IPS DF 4.7 (cell line): Measurements from ENCODE around the gene SLC38A2.
"Not testable (repeated sequence)": the region's sequence is repeated elsewhere in the genome, so short reads cannot be mapped to it uniquely, and the experiment has no call there.

ENCODE experiments used
- DNase-seq: peaks from one replicate; pipeline ENCODE4 v3.0.0-alpha.2; 2013; ENCODE audit warnings: low spot score; ENCODE audit errors: extremely low read depth

Gene SLC38A2

DNA sequence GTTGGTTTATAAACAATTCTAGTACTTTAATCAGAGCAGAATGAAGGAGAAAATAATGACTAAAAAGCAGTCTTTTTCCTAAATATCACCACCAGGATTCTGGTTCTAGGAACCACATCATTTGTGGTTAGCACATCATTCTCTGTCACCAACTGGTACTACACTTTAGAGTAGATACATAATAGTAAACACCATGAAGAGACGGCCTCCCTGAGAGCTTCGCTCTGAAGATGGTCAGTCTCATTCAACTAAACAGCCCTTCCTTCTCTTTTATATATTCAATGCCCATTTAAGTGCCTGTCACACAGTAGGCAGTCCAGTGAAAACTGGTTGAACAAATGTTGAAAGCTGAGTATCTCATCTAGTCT lies 10.9 kb downstream of the SLC38A2 start:
- no peak for DNase-seq

DNA sequence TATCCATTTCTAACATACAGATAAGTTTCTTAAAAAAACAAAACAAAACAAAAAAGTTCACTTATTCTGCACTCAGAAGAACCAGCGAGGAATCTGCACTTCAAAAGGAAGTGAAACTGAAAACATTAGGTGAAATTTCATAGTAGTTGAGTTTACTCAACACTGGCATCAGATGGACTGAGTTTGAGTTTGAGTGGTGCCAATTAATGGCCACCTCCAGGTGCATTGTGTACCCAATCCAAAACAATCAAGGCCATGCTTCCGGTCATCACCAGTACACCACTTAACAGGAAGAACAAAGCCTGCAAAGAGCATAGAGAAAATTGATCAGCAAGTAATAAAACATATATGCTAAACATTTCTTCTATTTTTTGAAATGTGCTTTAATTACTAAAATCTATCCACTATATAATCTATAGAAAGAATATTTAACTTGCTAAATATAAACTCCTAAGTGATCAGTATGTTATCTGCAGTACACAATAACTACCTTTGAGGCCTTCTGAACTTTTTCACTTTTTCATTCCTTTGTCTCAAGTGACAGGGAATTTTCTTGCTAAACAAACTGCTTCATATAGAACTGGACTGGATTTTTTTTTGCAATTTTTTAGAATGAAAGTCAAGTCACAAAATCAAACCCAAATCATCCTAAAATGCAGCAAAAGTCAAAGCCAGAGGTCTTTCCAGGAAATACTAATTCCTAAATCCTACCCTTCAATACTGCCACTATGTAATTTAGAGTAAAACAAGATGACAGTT lies 11.5 kb downstream of the SLC38A2 start:
- DNase-seq, result no peak

DNA sequence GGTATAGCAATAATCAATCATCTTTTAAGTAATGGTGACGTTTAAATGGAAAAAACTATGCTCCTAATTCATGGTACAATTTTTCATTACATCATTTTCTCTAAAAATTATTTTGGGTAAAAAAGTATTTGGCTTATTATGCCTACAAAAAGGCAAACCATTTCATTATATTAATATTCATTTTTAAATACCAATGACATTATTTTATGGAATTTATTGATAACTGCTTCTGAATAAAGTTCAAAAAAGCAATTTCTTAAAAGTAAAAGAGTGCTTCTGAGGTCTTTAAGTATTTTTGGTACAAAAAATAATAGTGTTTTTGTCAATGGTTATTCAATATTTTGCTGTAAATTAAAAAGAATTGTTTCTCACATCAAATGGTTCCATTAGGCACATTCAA lies 12.2 kb downstream of the SLC38A2 start:
- DNase-seq, result no peak

DNA sequence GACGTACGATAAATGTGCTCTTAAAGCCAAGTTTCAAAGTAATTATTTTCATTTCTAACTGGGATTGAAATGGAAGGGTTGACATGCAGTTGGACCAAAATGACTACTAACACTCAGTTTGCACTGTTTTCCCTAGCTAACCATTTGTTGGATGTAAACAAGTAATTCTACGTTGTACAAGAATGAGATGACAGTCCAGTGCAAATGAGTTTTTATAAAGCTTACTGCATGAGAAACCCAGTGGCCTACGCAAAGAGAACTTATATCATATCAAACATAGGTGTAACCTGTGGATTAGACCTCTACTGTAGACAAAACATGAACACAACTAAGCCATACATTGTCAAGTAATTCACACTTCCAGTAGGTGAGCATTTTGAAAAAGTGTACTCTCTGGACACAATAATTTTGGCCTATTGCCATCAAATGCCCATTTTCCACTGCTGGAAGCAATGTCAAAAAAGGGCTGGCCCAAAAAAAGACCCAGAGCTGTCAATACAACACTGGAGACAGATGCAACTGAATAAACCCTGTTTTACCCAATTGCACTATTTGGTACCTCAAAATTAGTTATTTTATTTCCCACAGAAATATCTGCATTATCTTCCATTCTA lies 12.8 kb downstream of the SLC38A2 start:
- no peak for DNase-seq

DNA sequence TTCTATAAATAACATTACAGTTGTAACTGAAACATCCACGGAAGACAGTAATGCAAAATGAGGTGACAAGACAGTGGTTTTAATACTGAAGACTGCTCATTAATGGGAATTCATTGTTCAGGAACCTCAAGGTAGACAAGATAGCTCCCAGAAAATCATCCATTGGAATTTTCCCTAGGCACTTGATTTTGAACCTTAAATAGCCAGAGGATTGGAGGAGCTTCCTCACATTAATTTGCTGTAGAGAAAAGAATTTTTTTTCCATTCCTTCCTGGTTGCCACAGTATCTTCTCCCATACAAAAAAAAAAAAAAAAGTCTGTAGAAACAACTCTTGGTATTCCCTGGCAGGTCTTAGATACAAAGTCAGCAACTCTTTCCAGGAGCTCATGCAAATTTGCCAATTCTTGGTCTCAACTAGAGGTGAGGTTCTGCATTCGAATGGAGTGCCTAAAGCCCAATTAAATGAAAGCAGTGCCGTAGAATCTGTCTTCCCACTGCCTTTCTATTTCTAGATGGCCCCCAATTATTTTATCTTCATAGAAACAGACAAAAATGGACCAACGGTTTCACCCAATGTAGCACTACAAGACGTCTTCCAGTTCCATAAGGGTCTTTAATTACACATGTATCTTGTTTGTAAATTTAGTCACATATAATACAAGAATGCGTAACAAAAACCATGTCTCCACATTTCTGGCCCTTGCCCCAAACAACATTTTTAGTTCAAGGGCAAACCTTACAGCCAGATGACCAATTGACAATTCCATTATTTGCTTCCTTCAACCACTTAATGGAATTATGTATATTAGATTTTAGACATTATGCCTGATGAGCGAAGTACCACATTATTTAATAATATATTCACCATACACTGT lies 13.5 kb downstream of the SLC38A2 start:
- no peak for DNase-seq

DNA sequence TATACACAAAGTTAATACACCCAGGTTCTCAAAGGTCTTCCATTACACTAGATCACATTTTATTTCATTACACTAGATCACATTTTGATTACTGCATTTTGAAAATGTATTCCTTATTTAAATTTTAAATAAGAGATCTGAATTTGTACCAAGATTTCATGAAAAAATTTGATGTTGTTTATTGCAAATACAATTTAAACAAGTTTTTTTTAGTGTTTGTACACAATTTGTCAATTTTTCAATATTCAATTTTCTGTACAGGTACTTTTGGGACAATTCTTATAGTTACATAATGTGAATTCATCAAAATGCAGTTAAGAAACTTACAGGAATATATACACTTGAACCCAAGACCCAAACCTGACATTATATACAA lies 14.3 kb downstream of the SLC38A2 start:
- DNase-seq, result no peak

DNA sequence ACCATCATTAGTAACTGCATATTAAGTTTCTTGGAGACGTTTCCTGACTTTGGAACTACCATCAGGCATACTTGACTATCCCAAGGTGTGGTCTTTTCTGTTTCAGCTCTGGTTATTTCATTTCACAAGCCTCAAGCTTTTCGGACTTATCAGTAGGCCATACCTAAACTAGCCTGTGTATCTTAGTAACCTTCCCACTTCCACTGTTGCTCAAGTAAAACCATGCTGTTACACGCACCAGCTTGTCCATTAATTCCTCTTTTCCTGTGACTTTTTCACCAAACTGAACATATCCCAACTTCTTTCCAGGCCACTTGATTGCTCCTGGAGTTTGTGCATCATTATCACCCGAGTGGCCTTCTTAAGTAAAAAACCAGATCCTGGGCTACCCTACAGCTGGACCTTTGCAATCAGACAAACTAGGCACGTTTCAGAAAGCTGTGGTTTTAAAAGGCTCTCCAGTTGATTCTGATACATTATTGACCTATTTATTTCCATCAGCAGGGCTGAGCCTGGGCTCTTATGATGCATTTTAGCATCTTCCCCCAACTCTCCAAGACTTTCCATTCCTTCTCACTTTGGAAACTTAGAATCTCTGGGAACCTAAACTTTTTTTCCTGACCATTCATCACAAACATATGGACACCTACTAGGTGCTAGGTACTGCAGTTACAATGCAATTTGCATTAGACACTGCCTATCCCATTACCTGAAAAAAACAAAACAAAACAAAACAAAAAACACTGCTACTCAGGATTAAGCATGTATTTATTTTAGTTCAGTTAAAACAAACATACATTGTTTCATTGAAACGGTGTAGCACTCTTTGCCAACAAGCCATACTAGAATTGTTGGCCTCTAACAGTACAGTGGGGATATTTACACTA lies 14.9 kb downstream of the SLC38A2 start:
- DNase-seq, result no peak

DNA sequence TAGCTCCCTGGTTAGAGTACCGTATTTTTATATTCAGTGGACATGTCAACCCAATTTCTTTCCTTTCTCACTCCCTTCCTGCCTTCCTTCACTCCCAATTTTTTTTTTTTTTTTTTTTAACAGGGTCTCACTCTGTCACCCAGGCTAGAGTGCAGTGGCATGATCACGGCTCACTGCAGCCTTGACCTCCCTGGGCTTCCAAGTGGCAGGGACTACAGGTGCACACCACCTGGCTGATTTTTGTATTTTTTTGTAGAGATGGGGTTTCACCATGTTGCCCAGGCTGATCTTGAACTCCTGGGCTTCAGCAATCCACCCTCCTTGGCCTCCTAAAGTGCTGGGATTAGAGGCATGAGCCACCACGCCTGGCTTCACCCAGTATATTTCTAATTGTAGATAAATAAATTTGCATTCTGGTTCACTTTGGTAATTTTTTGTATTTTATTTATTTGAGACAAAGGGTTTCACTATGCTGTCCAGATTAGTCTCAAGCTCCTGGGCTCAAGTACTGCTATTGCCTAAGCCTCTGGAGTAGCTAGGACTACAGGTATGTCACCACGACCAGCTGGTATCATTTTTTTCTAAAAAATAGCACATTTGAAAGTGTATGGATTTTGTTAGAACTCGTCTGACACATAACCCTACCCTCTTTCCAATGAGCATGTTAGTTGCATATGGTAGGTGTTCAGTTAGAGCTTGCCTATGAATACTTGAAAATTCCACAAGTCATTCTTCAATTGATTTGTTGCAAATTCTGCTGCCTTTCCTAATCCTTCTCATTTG lies 15.7 kb downstream of the SLC38A2 start:
- no peak for DNase-seq

DNA sequence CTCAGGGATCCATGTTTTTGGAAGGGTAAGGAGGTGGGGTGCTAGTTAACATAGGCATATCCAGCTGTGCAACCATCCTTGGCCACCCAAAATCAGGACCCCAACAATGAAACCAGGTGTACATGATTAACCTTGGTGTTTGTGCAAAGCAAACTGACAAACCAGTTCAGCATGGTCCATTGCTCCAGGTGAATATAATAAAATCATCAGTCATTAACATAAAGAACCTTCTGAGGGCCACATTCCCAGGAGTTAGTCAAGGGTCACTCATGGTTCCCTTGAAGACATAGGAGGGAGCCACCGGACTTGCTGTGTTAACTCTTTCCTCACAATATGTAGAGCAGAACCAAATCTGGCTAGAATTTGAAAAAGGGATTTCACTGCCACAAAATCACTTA lies 17.8 kb downstream of the SLC38A2 start:
- no peak for DNase-seq

DNA sequence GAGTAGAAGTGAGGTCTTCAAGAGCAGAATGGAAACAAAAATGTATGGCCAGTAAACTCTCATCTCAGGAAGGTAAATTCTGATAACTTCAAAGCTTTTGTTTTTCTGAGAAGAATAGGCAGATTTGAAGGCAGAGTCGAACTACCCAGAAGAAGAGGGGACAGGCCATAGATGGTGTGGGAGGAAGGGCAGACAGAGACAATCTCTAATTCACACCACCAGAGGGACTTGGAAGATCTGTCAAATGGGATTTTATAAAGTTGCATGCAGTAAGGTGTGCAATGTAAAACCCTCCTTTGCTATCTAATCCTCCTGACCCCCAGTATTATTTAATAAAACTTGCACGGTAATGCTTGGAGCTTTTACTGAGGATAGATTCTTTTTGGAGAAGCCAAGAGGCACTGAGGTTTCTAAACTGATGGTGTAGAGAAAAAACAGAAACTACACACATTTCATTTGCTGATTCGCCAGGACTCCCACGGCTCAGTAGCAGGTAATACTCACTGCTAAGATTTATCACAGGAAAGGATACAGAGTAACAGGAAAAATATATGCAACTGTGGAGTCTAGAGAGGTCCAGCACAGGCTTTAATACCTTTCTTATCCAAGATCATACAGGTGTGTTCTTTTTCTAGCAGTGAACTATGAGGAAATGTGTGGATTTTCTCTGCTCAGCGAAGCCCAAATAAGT lies 18.3 kb downstream of the SLC38A2 start:
- DNase-seq, result no peak

DNA sequence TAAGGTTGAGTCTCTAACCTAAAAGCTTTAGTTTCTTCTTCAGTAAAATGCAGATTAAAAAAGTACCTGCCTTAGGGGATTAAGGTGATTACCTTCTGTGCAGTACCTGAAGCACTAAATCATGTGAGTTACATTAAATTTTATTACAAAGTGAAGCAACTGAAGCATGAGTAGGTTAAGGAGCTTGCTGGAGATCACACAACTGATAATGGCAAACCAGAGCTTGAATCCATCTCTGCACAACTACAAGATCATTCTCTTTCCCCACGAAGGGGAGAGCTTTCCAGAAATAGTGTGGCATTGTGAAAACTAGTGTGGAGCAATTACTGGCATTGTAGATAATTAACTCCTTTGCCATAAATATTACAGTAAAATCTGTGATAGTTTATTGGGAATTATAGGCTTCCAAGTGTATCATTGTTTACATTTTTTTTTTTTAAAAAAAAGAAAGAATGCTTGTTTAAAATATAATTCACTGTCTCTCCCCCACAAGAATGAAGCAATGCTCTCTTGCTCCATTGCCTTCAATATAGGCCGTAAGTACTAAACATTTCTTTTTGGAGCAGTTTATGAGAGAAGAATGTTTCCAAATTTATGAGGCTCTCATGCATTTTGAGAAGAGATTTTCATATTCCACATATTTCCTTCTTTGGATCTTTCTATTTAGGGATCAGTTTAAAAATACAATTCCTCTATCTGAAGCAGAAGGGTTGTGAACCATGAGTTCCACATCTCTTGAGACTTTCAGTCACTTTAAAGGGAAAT lies 20.5 kb downstream of the SLC38A2 start:
- no peak for DNase-seq

DNA sequence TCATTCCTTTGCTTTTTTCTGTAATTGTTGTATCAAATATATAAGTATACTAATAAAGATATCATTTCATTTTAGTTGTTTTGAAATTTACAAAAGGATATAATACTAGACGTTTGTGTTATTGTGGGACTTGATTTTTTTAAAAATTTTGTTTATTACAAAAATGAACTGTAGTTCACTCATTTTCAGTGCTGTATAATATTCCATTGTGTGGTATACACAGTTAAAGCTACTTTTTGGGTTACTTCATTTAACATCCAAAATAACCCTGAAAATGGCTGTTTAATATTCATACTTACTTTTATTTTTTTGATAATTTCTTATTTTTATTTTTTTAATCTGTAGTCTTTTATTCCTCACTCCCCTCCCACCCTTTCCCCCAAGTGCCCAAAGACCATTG lies 21.4 kb downstream of the SLC38A2 start:
- no peak for DNase-seq

DNA sequence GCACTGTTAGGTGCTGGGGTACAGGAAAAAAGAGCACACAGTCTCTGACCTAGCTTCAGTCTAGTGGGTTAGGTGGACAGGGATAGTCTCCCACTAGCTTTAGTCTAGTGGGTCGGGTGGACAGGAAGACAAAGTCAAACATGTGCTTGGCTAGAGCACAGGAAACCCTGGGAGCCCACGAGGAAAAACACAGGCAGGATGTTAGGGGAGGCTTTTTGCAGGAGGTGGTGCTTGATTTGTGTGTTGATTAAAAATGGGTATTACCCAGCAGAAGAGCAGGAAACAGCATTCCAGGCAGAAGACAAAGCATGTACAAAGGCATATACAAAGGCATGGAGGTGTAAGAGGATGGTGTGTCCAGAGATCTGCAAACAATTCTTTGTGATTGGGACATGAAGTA lies 23.3 kb downstream of the SLC38A2 start:
- no peak for DNase-seq

DNA sequence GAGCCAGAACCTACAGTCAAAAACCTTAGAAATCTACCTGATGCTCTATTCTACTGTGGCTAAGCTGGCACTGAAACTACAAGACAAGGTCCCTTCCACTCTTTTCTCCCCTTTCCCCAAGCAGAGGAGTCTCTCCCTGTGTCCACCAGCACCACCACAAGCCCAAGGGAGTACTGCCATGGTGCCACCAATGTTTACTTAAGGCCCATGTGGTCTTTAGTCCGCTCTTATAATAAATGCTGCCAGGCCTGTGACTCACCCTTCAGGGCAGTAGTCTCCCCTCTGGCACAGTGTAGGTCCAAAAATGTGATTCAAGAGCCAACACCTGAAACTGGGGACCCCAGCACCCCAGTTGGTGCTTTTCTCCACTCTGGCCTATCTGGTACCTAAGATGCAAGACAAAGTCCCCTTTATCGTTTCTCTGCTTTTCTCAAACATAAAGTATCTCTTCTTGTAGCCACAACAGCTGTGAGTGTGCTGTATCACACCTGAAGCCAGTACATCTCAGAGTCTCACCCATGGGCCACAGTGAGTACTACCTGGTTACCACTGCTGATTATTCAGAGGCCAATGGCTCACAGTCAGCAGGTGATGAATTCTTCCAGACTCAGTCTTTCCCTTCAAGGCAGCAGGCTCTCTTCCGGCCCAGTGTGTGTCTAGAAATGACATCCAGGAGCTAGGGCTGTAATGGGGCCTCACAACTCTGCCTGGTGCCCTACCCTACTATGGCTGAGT lies 29.3 kb downstream of the SLC38A2 start:
- DNase-seq, result no peak

DNA sequence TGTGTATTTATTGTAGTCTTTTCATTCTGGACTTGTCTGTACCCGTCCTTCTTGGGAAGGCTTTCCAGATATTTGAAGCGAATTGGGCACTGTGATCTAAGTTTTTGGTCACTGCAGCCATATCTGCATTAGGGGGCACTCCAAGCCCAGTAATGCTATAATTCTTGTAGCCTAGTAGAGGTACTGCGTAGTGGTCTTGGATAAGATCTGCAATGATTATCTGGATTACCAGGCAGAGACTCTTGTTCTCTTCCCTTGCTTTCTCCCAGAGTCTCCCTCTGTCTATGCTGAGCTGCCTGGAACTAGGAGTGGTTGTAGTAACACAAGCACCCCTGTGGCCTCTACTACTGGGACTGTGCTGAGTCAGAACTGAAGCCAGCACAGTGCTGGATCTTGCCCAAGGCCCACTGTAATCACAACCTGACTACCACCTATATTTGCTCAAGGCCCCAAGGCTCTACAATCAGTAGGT lies 30.0 kb downstream of the SLC38A2 start:
- no peak for DNase-seq

DNA sequence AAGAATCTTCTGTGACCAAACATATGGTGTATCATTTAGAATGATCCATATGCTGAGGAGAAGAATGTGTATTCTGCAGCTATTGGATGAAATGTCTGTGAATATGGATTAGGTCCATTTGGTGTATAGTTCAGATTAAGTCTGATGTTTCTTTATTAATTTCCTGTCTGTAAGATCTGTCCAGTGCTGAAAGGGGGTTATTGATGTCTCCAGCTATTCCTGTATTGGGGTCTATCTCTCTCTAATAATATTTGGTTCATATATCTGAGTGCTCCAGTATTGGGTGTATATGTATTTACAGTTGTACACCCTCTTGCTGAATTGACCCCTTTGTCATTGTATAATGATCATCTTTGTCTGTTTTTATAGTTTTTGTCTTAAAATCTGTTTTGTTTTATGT lies 33.5 kb downstream of the SLC38A2 start:
- DNase-seq, result no peak

DNA sequence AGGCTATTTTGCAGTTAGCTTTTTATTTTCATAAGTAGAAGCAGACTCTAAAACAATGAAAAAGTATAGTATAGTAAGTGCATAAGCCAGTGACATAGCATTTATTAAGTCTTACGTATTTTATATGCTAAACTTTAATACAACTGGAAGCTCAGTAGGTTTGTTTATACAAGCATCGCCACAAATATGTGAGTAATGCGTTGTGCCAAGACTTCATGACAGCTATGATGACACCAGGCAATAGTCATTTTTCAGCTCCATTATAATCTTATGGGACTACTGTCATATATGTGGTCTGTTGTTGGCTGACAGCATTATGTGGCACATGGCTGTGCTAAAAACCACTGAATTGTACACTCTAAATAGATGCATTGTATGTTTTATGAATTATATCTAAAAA lies 40.3 kb downstream of the SLC38A2 start:
- DNase-seq, result no peak

DNA sequence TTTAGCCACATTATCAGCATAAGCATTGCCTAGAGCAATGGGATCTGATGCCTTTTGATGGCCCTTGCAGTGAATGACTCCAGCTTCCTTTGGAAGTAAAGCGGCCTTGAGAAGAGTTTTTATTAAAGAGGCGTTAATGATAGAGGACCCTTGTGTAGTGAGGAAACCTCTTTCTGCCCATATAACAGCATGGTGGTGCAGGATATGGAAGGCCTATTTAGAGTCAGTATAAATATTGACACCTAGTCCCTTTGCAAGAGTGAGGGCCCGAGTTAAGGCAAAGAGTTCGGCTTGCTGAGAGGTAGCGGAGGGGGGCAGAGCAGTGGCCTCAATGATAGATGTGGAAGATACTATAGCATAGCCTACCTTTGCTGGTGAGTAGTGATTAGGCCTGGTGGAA lies 47.5 kb downstream of the SLC38A2 start:
- not testable (repeated sequence) for DNase-seq

DNA sequence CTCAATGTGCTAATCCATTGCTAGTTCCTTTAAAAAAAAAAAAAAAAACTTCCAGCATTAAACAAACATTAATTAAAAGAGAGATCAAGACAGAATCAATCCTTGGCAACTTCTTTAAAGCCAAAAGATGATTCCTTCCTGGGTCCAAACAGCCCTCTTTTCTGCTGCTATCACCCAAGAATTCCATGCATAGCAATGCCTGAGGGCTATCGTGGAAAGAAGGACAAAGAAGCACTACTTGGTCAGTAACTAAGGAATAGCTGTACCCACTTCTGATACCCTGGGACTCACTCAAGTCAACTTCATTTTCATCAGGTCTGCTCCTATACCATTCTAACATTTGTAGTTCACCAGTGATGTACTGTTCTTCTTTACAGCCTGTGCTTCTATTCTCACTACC lies 51.8 kb downstream of the SLC38A2 start:
- DNase-seq, result no peak
